ENCODE data around the gene C16orf78.

C16orf78 gene, protein sequence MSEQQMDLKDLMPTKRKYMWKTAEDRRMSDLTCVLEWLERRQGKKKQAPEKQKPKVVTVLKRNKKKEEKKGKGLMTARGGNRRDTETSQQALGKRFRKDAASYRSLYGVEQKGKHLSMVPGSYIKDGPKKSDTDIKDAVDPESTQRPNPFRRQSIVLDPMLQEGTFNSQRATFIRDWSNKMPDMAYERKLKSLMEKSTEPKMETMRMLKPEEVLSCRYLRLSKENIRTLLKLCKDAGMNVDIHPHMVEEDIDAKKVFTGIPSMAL

DNA sequence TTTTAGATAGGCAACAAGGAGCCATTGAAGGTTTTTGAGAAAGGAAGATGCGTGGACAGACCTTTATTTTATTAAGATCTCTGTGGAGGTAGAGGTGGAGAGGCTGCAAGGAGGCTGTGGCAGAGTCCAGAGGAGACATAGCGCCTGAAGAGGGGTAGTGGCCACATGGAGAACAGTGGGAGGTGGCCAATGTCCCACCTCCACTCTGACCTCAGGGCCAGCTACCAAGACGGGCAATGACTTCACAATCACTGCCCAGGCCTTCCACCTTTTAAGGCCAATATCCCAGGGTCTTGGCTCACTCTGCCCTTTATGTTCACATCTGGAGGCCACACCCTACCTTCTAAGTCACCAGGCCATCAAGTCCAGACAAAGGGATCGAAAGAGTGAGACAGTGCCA, at the start of gene C16orf78:
TSS of gene C16orf78 (plus strand) at position 301 of the 400 bp plus-strand sequence. CDS start 136 bp downstream, outside the sequence.
- no peak for DNase-seq

DNA sequence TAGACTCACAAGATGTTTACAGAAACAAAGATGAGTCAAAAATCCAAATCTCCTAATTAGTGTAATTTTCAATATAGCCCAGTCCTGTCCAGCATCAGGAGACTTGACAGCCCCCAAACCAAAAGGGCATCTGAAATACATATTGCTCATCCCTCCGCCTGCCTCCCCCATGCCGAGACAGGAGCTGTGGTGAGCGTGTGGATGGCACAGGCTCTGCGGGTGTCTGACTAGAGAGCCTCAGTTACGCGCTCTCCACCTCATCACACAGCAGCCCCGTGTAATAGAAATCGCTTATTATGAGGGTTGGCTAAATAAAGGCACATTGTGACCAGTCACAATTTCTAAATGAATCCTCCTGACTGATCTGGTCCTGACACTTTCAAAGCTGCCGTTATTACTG, 48.9 kb upstream of the C16orf78 start:
- DNase-seq: no peak

DNA sequence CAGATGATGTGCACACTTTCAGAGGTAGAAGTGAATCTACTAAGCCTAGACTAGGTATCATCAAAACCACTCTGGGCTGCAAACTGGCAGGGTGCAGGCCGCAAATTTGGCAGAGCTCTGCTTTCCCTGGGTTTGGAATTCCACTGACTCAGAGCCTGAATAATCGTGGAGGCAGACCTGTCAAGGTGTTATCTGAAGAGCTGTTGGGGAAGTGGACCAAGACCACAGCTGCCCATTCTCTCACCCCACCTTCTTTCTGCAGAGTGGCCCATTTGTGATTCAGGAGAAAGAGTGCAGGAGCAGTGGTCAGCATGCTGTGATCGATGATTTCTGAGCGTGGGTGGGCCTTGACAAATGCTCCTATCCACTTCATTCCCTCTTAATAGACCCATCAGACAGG, 46.1 kb upstream of the C16orf78 start:
- DNase-seq: no peak

DNA sequence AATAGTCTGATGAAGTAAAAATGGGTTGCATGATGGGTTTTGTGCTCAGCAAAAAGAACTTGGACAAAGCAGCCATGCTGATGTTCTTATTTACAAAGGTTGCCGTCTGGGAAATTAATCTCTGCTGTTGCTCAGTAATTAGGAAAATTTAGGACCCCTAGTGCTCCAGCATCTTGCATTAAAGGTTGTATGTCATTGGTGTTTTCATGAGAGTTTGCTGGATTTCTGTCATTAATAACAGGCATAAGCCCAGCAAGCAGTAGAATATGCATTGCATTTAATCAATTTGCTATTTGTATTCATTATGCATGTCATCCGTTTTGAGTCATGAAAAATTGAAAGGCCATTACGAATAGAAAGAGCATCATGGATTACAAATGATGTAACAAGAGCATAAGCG, 45.3 kb upstream of the C16orf78 start:
- no peak for DNase-seq

DNA sequence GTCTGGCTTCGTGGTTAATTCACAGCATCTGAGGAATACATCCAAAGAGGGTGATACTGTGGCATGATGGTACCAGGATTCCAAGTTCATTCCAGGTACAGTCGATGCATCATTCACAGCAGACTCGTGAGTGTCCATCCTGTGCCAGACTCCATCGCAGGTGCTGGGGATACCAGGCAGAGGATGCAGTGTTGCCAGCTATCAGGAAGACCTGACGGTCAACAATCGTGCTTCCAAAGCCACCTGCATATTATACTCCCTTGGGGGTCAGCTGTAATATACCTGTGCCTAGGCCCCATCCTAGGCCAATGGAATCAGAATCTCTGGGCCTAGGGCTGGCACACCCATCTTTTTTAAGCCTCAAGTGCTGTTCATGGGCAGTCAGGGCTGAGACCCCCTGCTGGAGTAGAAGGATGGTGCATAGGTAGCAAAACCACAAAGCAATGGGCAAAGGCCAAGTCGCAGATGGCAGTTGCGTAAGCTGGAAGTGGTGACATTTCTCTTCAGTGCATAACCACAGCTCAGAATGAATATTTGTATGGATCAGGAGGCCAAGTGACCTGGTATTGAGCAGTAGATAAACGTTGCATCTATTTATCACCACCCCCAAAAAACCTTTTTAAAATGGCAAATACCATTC, 42.9 kb upstream of the C16orf78 start:
- DNase-seq: no peak

DNA sequence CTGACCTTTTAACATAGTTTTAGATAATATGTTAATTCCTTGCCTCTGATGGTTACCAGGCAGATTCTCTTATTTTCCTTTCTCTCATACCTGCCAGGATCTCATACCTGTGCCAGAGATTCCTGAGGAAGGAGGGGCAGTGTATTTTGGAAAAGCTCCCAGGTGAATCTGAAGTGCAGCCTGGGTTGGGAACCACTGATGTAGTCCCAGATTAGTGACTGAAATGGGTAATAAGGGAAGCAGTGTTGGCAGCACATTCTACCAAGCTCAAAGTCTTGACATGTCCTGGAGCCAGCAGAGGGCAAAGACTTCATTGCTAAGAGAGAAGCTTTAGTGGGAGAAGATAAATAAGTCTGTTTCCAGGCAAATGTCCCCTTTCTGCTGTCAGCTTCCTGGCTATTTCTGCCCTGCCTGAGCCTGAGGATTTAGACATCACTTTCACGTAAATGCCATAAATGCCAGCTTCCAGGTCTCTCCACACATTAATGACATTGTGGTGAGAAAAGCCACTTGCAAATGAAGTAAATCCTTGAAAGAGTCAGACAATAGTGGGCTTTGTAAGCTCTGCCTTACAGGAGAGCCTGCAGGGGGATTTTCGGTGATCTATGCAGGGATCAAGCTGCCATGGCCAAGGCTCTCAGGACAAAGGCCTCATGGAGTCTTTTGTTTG, 40.9 kb upstream of the C16orf78 start:
- no peak for DNase-seq

DNA sequence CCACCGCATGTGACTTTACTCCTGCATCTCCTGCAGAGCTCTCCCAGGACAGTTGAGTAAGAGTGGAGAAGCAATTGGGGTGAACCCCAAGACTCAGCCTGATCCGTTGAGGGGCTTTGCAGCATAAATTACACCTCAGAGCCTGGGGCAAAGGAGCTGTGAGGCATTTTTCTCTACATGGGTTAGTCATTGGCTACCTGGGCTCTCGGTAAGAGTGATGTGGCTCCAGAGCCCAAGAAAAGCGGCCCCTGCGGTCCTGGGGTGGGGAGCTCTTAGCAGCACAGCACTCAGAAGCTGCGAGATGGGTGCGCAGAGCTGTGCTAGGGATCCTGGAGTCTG, 40.4 kb upstream of the C16orf78 start:
- no peak for DNase-seq

DNA sequence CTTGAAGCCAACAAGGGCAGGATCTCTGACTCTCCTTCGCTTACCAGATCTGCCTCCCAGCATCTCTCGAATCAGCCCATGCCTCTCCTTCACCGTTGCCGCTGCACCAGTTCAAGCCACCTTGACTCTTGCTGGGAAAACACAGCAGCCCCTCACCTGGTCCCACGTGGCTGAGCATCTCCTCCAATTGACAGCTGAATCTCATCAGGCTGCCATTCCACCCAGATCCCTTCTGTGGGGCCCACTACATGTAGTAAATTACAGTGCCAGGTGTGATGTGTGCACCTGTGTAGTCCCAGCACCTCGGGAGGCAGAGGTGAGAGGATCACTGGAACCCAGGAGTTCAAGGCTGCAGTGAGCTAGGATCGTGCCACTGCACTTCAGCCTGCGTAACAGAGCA, 37.8 kb upstream of the C16orf78 start:
- DNase-seq: no peak

DNA sequence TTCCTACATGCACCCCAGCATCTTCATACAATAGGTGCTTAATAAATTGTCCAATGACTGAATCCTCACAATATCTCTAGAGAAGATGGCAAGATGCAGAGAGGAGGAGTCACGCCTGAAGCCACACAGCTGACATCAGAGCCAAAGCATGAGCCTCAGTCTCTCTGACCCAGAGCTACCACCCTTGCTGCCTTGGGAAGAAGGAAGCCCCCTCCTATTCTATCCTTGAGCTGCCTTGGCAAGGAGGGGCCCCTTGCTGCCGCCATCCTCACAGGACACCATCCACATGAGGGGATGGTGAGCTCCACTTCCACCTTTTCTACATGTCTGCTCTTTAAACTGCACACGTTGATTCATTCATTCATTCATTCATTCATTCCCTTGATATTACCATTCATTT, 37.0 kb upstream of the C16orf78 start:
- DNase-seq: no peak

DNA sequence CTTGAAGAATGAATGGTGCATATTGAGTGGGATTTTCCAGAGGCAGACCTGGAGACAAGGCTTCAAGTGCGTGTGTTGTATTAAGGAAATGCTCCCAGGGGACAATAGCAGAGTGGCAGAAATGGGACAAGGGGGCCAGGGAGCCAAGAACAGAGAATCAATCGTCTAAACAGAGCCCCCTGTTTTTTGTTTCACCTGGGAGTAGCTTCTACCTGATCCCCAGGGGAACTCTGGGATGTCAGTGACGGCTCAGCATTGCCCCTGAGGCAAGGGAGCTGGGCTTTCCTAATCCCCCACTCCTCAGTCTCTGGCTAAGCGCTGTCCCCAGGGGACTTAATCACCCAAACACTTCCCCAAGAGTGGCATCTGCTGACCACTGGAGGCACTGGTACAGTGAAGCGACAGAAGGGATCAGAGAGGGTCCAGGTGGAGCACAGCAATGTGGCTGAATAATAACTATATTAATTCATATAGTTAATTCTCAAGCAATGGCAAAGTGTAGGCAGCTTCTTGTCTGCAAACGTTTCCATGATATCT, 35.7 kb upstream of the C16orf78 start:
- DNase-seq: no peak

DNA sequence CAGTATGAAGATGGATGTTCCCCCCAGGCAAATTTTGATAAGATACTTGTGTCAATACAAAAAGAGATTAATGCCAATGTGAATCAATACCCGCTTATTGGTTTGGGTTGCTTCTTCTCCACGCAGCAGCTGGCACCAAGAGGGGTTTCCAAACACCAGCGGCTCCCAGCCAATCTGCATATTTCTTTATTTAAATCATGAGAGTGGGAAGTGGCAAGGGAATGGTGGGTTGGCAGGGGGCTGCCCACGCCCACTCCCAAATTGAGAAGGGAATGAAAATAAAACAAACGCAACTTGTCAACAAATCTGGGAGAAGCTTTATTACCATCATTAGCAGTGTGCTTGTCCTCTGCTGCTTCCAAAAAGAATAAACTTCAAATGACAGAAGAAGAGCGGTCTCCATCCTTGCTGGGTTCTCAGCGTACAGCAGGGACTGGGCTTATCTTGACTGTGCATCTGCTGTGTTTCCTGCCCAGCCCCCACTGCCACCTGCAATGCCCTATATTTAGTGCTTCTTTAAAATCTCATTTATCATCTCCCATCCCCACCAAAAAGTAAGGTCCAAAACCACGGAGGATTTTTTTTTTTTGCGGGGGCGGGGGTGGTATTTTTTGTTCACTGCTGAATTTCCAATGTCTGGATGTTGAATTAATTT, 34.9 kb upstream of the C16orf78 start:
- no peak for DNase-seq

DNA sequence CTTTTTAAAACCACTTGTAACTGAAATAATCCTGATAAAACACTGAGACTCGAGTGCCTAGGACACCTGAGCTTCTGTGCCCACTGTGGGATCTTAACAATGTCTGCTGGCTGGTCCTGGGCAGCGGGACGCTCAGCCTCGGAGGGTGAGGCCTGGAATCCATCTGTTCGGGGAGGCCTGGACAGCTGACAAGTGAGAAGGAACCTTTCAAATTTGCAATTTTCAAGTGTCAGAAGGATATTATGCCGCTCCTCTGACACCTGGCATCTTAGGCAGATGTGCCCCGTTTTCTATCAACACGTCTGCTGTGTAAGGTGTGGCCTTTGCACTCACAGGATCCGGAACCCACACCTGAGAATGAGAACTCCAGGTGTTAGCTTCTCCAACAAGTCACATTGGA, 33.1 kb upstream of the C16orf78 start:
- DNase-seq: no peak

DNA sequence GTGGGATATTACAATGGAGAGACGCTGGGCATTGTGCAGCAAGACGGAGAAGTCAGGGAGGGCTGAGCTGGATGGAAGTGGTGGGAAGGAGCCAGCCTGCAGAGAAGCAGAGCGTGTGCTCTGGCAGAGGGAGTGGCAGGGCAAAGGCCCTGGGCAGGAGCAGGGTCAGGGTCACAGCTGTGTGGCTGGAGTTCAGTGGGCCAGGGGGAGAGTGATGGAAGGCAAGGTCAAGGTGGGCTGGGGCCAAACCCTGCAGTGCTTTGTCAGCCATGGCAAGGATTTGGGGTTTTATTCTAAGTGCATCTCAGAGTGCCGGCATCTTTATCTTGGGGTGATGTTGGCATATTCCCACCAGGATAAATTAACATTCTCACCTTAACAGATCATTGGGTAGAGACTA, 31.9 kb upstream of the C16orf78 start:
- no peak for DNase-seq

DNA sequence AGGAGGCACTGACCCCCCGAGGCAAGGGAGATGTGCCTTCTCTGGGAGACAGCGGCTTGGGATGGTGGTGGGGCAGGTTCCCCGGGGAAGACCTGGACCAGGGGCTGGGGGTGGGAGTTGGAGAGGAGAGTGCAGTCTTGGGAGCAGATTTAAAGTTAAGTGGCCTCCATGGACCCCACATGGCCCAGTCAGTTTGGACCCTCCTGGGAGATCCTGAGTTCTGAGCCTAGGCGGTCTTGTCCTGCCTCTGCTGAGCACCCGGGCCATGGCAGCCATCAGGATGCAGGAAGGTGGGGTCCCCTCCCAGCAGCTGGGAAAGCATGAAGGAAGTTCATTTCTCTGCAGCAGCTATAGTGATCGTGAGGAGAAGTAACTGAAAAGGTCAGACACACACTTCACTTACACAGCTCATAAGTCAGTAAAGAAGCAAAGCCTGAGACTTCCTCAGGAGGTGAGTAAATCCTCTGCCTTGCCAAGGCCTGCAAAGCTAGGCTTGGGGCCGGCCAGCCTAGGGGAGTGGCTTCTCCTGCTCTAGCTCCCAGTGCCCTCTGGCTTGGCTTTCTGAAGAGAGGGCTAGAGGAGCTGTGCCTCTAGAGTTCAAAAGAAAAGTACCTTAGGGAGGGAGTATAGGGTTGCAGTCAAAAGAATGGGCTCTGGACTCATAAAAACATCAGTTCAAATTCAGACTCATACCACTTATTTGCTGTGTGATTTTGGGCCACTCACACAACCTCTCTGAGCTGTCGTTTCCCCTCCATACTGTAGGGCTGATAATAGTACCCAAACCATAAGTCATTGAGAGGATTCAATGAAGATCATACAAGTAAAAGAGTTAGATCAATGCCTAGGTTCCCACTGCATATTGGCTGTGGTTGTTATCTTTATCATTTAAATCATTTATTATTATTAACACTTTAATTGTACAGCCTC, 31.0 kb upstream of the C16orf78 start:
- DNase-seq: no peak

DNA sequence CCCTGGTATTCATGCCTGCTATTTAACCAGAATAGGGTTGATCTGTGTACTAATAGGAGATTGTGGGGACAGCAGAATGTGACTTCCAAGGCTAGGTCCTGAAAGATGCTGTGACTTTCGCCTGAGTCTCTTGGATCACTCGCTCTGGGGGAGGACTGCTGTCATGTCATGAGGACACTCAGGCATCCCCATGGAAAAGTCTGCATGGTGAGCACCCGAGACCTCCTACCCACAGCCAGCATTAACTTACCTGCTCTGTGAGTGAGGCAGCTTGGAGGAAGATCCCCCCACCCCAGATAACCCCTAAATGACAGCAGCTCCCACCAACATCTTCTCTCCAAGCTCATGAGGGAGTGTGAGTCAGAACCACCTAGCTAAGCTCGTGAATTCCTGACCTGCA, 30.3 kb upstream of the C16orf78 start:
- no peak for DNase-seq

DNA sequence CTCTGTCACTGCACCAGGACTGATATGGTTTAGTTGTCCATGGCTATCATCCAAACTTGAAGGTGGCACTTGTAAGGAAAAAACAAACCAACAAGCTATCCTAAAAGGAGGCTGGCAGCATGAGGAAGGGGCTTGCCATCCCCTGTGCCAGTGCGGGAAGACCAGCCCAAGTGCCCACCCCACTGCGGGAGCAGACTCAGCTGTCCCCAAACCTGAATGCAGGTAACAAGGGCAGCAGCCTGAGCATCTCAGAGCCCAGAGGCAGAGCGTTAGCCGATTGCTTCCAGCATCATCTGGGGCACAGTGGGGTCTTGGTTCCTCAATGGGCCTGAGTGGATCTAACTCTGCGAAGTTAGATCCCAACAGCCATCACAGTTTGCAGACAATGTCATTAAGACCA, 29.2 kb upstream of the C16orf78 start:
- DNase-seq: no peak

DNA sequence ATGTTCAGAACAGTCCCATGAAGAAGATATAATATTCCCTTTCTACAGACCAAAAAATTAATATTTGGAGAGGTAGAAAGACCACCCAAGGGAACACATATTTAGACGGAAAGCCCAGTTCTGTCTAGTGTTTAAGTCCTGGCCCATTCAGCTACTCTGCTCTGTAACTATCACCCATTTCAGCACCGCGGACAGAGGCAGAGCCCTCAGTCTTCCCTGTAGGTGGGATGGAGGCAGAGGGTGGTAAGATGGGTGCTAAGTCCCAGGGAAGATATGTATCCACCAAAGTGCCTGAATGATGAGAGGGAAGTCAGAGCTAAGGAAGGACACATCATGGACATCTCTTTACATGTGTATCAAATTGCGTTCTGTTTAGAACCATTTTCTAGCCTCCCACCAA, 27.8 kb upstream of the C16orf78 start:
- DNase-seq: no peak

DNA sequence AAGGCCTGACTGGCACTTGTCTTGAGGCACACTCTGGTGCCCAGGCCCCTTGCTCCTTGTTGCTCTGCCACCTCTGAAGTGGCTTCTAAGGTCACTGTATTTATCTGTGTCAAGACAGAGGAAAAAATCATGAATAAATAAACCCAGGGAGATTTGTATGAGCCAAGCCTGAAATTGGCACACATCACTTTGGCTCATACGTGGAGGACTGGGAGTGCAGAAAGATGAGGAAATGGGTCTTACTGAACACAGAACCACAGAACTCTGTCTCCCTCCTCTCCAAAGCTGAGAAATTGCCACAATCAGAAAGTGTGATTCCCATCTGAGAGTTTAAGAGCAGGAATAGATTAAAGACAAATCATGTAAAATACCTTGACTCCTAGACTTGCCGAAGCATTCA, 27.1 kb upstream of the C16orf78 start:
- no peak for DNase-seq

DNA sequence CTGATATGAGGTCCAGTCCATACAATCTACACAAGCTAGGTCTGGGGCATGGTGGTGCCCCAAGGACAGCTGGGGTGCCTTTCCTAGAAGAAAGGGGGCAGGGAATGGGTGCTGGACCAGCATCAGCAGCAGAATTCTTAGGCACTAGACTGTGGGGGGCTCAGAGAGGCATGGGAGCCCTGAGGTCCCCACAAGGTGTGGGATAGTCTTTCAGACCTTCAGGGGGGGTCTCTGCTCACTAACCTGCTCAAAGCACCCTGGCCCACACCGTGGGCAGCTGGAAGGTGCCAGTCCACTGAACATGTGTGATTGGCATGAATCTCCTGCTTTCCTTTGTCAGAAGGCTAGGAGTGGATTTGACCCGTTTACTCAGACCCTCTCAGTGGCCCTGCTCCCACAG, 26.1 kb upstream of the C16orf78 start:
- DNase-seq: no peak

DNA sequence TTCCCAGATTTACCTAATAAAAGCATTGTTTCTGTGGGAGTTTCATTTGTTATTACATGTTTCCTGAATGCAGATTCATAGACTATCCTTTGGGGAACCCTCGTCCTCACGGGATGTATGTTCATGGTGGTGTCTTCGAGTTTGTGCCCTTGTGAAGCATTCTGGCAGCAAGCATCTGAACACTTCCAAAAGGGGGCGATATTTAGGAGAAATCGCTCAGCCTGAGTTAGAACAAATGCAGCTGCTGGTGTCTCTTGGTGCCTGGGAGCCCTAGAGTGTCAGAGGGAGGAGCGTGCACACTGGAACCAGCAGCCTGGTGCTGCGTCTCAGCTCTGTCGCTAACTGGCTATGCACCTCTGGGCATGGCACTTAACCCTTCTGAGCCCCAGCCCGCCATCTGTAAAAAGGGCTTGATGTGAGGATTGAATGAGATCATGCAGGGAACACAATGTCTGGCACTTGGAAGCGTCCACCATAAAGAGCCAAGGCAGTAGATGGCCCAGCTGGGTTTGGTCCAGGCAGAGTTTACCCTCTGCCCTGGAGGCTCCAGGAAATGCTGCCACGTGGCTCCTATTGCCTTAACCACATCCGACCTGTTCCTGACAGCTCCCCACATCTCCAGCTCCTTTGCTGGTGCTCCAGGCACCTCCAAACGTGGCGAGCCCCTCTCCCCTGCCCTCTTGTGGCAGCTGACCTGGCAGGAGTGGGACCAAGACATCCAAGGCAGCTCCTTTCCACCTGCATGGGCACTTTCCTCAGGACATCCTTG, 25.0 kb upstream of the C16orf78 start:
- no peak for DNase-seq

DNA sequence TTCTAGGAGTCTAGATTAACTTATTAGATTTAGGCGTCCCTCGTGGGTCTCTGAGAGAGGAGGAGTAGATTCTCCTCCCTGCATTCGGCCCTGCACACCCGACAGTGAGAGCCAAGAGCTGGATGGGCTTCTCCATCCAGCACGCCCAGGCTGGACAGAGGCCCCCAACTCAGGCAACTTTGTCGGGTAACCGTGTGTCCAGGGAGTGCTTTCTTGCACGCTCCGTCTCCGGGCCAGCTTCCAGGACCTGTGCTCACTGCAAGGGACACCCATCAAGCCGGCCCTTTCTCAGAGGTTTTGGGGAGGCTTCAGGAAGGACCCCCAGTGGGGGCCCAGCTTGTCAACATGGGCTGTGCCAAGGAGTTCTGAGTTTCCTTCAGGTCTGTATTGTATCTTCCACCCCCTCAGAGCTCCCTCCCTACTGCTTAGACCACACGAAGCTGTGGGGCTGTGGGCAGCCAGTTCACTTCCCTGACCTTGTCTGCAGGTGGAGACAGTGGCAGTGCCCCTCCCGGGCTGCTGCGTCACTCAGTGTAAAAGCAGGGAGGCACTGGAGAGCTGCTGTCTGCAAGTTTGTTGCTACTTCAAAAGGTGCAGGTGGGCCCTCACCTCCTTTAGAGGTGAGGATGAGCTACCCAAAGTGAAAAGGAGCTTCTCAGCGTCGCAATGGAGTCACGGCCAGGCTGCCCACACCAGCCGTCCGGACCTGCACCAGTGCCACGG, 24.0 kb upstream of the C16orf78 start:
- DNase-seq: no peak
